D721Med (cell line): ENCODE measurements around the gene SH2D4B.

Experiments used
- DNase-seq: peaks from one replicate; pipeline ENCODE4 v3.0.0; 2011; ENCODE audit warnings: low spot score; ENCODE audit not compliant: insufficient read length
- FAIRE-seq: peaks from 2 replicates; lab custom pipeline; 2011; peaks lifted over from hg19 to GRCh38; lab: Jason Lieb, UNC
- CTCF ChIP-seq: IDR thresholded peaks from 2 replicates; pipeline ENCODE4 v1.5.1; 2012; ENCODE audit warnings: mild to moderate bottlenecking, control low read depth; ENCODE audit not compliant: insufficient read depth; ENCODE audit errors: missing control alignments

The SH2D4B gene

GRCh38 chr10:80646366-80646765 is 108.7 kb downstream of the SH2D4B start:
- no peak for TF ChIP-seq CTCF
- DNase-seq (no peak), FAIRE-seq (no peak)

- no peak for TF ChIP-seq CTCF
- FAIRE-seq: no peak
- no peak for DNase-seq
Measured at GRCh38 chr10:80647173-80647833, 109.6 kb downstream of the SH2D4B start.

- DNase-seq (no peak), FAIRE-seq (no peak)
- TF ChIP-seq CTCF: no peak
Measured at GRCh38 chr10:80648106-80648505, 110.4 kb downstream of the SH2D4B start.

GRCh38 chr10:80649183-80649582 is 111.5 kb downstream of the SH2D4B start:
- DNase-seq (no peak), FAIRE-seq (no peak)
- no peak for TF ChIP-seq CTCF

- FAIRE-seq (no peak), DNase-seq (no peak)
- no peak for TF ChIP-seq CTCF
Measured at GRCh38 chr10:80655898-80656297, 118.2 kb downstream of the SH2D4B start.

GRCh38 chr10:80658068-80658467 is 120.4 kb downstream of the SH2D4B start:
- DNase-seq: no peak
- no peak for FAIRE-seq
- no peak for TF ChIP-seq CTCF

- DNase-seq (no peak), FAIRE-seq (no peak)
- no peak for TF ChIP-seq CTCF
Measured at GRCh38 chr10:80659289-80659688, 121.6 kb downstream of the SH2D4B start.
